ENCODE data around the gene MBD6.

DNA sequence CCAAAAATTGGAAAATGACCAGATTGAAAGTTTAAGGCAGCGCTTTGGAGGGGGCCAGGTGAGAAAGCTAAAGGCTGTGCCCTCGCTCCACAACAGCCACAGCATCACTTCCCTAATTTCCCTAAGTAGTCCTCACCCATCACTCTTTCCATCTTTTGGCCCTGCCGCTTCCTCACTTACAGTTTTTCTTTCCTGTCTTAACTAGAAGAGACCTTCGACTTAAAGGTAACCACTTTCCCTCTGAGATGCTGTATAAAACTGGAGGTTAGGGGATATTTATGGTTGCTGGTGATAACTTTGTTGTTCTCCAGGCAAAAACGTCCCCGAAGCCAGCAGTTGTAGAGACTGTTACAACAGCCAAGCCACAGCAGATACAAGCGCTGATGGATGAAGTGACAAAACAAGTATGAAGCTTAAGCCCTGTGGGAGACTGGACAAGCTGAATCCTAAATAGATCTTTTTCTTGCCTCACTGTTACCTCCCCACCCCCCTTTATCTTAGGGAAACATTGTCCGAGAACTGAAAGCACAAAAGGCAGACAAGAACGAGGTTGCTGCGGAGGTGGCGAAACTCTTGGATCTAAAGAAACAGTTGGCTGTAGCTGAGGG, 6.6 kb upstream of the MBD6 start:
- TF ChIP-seq POLR2A (IDR thresholded peaks at IDR 0.05) (no peak), CTCF (IDR thresholded peaks at IDR 0.05) (no peak), POLR2AphosphoS5 (IDR thresholded peaks at IDR 0.05) (peak in 1 of 3 donors; percentile 9)
